ENCODE data around the gene SLC38A1. TPM values are rescaled to one million over a fixed set of nuclear protein-coding genes. Genes with fewer than 3 reads are reported as not detected.
"Not testable (repeated sequence)": the region's sequence is repeated elsewhere in the genome, so short reads cannot be mapped to it uniquely, and the experiment has no call there.

Gene SLC38A1
- polyA plus RNA-seq, 1 experiment = 136 TPM

DNA sequence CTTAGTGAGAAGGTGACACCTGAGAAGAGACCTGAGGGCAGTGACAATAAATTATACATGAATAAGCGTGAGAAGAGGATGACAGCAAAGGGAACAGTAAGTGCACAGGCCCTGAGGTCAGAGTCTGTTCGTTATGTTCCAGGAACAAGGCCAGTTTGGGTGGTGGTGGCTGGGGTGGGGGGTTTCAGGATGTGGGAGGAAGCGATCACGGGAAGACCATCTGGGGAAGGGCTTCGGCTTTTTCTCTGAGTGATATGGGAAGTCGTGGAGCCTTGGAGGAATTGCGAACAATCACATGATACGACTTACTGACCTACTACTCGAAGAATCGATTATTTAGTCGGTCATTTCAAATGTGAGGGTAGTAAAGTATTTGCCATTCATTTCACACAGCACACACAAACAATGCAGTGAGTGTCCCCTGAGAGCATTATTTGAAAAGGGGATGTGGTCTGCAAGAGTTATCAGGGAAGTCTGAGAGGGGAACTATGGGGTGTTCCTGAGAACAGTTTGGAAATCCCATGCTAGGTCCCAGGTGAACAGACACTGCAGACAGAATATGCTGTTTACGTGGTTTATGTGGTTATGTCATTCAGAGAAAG, 94.7 kb downstream of the SLC38A1 start:
- Histone ChIP-seq H3K9me3 (ENCODE audit: control insufficient read depth, insufficient read depth, low read length) (no peaks in the 10 kb centered on the region), H3K27me3 (ENCODE audit: control insufficient read depth, insufficient read depth, low read length) (no peaks in the 10 kb centered on the region), H3K4me3 (ENCODE audit: low read depth, low read length) (no peak overlapping the region), H3K27ac (ENCODE audit: low read depth, low read length) (no peak overlapping the region)
- POLR2A ChIA-PET = no interaction called here
- no peak for DNase-seq (ENCODE audit: low read depth, low spot score)
- CTCF ChIA-PET = no interaction called here
- TF ChIP-seq, protein P1, sequence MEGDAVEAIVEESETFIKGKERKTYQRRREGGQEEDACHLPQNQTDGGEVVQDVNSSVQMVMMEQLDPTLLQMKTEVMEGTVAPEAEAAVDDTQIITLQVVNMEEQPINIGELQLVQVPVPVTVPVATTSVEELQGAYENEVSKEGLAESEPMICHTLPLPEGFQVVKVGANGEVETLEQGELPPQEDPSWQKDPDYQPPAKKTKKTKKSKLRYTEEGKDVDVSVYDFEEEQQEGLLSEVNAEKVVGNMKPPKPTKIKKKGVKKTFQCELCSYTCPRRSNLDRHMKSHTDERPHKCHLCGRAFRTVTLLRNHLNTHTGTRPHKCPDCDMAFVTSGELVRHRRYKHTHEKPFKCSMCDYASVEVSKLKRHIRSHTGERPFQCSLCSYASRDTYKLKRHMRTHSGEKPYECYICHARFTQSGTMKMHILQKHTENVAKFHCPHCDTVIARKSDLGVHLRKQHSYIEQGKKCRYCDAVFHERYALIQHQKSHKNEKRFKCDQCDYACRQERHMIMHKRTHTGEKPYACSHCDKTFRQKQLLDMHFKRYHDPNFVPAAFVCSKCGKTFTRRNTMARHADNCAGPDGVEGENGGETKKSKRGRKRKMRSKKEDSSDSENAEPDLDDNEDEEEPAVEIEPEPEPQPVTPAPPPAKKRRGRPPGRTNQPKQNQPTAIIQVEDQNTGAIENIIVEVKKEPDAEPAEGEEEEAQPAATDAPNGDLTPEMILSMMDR (IDR thresholded peaks at IDR 0.05; ENCODE audit: low read depth, low read length) = no peak

DNA sequence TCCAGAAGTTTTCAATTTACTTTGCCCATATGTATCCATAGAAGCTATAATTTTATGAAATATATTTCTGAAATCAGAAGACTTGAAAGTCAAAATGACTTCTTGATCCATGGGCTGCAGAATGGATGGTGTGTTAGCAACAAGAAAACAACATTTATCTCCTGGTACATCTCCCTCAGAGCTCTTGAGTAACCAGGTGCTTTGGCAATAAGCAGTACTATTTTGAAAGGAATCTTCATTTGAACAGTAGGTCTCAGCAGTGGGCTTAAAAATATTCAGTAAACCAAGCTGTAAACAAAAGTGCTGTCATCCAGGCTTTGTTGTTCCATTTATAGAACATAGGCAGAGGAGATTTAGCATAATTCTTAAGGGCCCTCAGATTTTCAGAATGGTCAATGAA, 100.4 kb downstream of the SLC38A1 start:
- no peak overlapping the region for H3K27ac ChIP-seq (ENCODE audit: low read depth, low read length)
- ChIA-PET POLR2A (no interaction called here), CTCF (interaction anchor here (1.0 kb wide), 1 partner anchor 43 kb away, joined by 5 read pairs; no protein-coding TSS in a partner anchor)
- H3K4me3 ChIP-seq (ENCODE audit: low read depth, low read length) = no peak overlapping the region
- DNase-seq (ENCODE audit: low read depth, low spot score) = no peak
- TF ChIP-seq, protein P1 (IDR thresholded peaks at IDR 0.05; ENCODE audit: low read depth, low read length) = no peak
- H3K27me3 ChIP-seq (ENCODE audit: control insufficient read depth, insufficient read depth, low read length) = peaks cover 3% of the 10 kb centered on the region
- no peaks in the 10 kb centered on the region for H3K9me3 ChIP-seq (ENCODE audit: control insufficient read depth, insufficient read depth, low read length)

DNA sequence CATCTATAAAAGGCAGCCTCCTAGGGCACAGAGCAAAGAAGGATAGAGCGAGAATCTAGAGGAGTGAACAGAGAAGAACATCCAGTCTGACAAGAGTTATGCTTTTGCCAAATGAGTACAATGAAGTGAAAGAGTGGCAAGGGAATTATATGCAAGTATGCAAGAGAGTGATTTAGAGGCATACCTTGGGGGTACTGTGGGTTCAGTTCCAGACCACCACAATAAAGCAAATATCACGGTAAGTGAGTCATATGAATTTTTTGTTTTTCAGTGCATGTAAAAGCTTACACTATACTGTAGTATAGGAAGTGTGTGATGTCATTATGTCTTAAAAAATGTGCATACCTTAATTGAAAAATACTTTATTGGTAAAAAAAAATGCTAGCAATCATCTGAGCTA, 101.4 kb downstream of the SLC38A1 start:
- ChIA-PET POLR2A (no interaction called here), CTCF (interaction anchor here (1.0 kb wide), 1 partner anchor 42 kb away, joined by 5 read pairs; no protein-coding TSS in a partner anchor)
- no peaks in the 10 kb centered on the region for H3K9me3 ChIP-seq (ENCODE audit: control insufficient read depth, insufficient read depth, low read length)
- peaks cover 3% of the 10 kb centered on the region for H3K27me3 ChIP-seq (ENCODE audit: control insufficient read depth, insufficient read depth, low read length)
- H3K27ac ChIP-seq (ENCODE audit: low read depth, low read length) = no peak overlapping the region
- DNase-seq (ENCODE audit: low read depth, low spot score) = no peak
- TF ChIP-seq, protein P1 (IDR thresholded peaks at IDR 0.05; ENCODE audit: low read depth, low read length) = no peak
- no peak overlapping the region for H3K4me3 ChIP-seq (ENCODE audit: low read depth, low read length)

DNA sequence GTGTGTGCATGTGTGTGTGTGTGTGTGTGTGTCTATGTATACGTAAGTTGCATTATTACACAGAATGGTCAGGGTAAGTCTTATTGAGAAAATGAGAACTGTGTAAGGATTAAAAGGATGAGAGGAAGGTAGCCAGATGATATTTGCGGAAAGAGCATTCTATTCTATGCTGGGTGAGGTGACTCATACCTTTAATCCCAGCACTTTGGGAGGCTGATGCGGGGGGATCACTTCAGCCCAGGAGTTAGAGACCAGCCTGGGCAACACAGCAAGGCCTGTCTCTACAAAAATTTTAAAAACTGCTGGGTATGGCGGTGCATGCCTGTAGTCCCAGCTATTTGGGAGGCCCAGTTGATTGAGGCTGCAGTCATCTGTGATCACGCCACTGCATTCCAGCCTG, 103.7 kb downstream of the SLC38A1 start:
- POLR2A ChIA-PET = no interaction called here
- TF ChIP-seq, protein P1 (IDR thresholded peaks at IDR 0.05; ENCODE audit: low read depth, low read length) = no peak
- Histone ChIP-seq H3K27ac (ENCODE audit: low read depth, low read length) (no peak overlapping the region), H3K4me3 (ENCODE audit: low read depth, low read length) (no peak overlapping the region), H3K27me3 (ENCODE audit: control insufficient read depth, insufficient read depth, low read length) (peaks cover 3% of the 10 kb centered on the region), H3K9me3 (ENCODE audit: control insufficient read depth, insufficient read depth, low read length) (no peaks in the 10 kb centered on the region)
- CTCF ChIA-PET = interaction anchor here (0.6 to 1.9 kb wide), 2 partner anchors 40 to 51 kb away, joined by 3 to 7 read pairs; no protein-coding TSS in a partner anchor
- DNase-seq (ENCODE audit: low read depth, low spot score) = no peak

DNA sequence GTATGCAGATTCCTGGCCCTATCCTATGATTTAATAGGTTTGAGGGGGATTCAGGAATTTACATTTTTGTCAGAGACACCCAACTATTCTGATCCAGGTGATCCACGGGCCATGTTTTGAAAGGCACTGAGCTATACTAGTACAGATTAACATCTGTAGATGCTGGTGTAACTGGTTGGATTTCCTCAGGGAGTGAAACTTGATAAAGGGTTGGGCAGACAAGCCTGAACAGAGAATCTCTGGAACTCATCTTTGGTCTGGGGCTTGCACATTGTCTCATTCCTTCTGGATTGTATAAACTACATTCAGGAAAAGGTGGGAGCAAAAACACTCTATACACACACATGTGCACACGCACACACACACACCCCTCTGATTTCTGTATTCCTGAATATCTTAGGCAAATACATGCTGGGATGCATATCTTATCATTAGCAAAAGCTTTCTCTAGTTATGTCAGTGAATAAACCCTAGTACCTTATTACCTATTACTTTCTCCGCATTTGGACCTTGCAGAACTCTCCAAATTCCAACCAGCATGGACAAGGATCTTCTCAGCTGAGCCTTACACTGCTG, 104.6 kb downstream of the SLC38A1 start:
- ChIA-PET CTCF (interaction anchor here (0.6 kb wide), 1 partner anchor 52 kb away, joined by 3 read pairs; no protein-coding TSS in a partner anchor), POLR2A (no interaction called here)
- peaks cover 3% of the 10 kb centered on the region for H3K27me3 ChIP-seq (ENCODE audit: control insufficient read depth, insufficient read depth, low read length)
- H3K9me3 ChIP-seq (ENCODE audit: control insufficient read depth, insufficient read depth, low read length) = no peaks in the 10 kb centered on the region
- DNase-seq (ENCODE audit: low read depth, low spot score) = no peak
- no peak overlapping the region for H3K4me3 ChIP-seq (ENCODE audit: low read depth, low read length)
- TF ChIP-seq, protein P1 (IDR thresholded peaks at IDR 0.05; ENCODE audit: low read depth, low read length) = no peak
- no peak overlapping the region for H3K27ac ChIP-seq (ENCODE audit: low read depth, low read length)

DNA sequence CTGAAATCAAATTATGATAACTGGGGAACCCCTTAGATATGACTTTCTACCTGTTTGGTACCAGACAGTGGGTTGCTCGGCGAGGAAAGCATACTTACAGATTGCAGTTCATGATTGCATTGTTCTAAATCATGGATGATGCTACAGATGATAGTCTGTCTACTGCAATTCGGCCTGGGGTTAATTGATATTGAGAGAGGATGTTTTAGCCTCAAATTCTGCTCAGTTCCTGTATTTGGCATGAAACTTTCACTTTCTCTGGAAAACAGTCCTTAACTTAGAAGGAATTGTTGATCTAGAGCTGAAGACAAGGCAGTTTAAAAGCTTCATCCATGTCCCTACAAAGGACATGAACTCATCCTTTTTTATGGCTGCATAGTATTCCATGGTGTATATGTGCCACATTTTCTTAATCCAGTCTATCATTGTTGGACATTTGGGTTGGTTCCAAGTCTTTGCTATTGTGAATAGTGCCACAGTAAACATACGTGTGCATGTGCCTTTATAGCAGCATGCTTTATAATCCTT, 106.2 kb downstream of the SLC38A1 start:
- DNase-seq (ENCODE audit: low read depth, low spot score); H3K9me3 ChIP-seq (ENCODE audit: control insufficient read depth, insufficient read depth, low read length); H3K27ac ChIP-seq (ENCODE audit: low read depth, low read length); H3K27me3 ChIP-seq (ENCODE audit: control insufficient read depth, insufficient read depth, low read length); POLR2A ChIA-PET; H3K4me3 ChIP-seq (ENCODE audit: low read depth, low read length); CTCF ChIA-PET: not testable (repeated sequence)
